ENCODE results near the gene AMHR2.

Gene AMHR2

DNA sequence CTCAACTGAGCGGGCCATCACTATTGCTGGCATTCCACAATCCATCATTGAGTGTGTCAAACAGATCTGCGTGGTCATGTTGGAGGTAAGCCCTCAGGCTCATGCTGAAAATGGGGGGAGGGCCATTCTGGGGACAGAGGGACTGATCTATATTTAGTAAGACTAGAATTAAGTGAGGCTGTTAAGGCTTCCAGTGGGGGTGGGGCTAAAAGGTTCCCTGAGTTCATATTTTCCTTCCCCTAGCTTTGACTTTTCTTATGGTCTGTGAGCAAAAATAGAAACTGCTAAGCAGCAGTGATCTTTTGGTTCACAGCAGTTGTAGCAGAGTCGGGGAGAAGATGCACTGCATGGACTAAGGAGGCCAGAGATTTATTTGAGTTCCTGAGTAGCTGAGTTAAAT lies 37.4 kb downstream of the AMHR2 start:
- TF ChIP-seq, protein P1, sequence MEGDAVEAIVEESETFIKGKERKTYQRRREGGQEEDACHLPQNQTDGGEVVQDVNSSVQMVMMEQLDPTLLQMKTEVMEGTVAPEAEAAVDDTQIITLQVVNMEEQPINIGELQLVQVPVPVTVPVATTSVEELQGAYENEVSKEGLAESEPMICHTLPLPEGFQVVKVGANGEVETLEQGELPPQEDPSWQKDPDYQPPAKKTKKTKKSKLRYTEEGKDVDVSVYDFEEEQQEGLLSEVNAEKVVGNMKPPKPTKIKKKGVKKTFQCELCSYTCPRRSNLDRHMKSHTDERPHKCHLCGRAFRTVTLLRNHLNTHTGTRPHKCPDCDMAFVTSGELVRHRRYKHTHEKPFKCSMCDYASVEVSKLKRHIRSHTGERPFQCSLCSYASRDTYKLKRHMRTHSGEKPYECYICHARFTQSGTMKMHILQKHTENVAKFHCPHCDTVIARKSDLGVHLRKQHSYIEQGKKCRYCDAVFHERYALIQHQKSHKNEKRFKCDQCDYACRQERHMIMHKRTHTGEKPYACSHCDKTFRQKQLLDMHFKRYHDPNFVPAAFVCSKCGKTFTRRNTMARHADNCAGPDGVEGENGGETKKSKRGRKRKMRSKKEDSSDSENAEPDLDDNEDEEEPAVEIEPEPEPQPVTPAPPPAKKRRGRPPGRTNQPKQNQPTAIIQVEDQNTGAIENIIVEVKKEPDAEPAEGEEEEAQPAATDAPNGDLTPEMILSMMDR (IDR thresholded peaks at IDR 0.05; ENCODE audit: control insufficient read depth, insufficient read depth, low read depth, low read length, missing control alignments), result no peak
- no peak overlapping the region for H3K4me3 ChIP-seq (ENCODE audit: control insufficient read depth, low read depth, low read length)
- DNase-seq (ENCODE audit: low read depth), result no peak

DNA sequence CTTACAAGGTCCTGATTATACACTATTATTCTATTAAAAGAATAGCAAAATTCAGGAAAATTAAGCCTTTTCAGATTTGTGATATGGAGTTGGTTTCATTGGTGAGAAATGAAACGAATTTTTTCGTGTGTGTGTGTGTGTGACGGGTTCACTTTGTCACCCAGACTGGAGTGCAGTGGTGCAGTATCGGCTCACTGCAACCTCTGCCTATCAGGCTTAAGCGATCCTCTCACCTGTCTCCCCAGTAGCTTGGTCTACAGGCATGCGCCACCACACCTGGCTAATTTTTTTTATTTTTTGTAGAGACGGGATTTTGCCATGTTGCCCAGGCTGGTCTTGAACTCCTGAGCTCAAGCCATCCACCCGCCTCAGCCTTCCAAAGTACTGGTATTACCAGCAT lies 37.9 kb downstream of the AMHR2 start:
- TF ChIP-seq, protein P1 (IDR thresholded peaks at IDR 0.05; ENCODE audit: control insufficient read depth, insufficient read depth, low read depth, low read length, missing control alignments), result no peak
- no peak for DNase-seq (ENCODE audit: low read depth)
- no peak overlapping the region for H3K4me3 ChIP-seq (ENCODE audit: control insufficient read depth, low read depth, low read length)

DNA sequence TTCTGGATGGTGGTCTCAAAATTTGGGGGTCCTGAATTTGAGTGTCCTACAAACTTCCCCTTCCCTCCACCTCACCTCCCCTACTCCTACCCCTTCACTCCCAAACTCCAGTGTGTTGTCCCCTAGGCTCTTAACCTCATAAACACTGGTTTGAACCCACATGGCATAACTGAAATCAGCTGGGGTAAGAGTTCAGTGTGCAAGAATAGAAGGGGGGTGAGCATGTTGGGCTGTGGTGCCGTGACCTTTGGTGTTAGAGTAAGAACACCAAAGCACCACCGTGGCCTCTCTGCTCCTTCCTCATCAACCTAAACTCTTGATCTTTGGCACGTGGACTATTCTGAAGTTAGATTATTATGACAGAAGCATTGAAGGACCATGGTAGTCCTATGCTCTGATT lies 39.3 kb downstream of the AMHR2 start:
- H3K4me3 ChIP-seq (ENCODE audit: control insufficient read depth, low read depth, low read length), result no peak overlapping the region
- no peak for DNase-seq (ENCODE audit: low read depth)
- TF ChIP-seq, protein P1 (IDR thresholded peaks at IDR 0.05; ENCODE audit: control insufficient read depth, insufficient read depth, low read depth, low read length, missing control alignments), result no peak

DNA sequence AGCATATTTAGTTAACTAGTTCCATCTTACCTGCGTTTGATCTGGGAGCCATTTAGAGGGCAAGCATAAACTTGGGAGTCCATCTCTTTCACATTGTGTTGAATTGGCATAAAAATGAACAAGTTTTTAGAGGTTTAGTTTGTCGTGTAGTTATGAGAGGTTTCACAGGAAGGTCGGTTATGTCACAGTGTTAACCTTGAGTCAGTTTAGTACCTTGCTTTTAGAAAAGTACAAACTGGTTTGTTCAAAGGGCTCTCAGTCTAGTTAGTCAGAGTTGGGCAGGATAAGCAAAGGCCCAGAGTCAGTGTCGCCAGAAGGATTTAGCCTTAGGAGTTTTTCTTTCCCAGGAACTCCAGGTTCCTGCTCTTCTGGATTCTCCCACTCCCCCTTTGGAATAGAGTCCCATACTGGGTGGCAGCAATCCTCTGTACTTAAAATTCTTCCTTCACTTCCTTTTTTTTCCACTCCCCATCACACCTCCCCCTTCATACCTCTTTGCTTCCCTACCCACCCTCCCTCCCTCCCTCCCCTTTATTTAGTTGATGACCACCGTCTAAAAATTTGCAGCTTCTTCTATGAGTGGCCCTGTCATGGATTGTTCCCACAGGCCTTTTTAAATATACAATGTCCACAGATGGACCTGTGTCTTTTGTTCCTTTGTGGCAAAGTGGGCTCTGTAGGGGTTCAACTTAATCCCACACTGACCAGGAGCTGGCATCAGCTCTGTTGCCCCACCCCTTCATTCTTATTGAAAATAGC lies 40.3 kb downstream of the AMHR2 start:
- H3K4me3 ChIP-seq (ENCODE audit: control insufficient read depth, low read depth, low read length), result no peak overlapping the region
- TF ChIP-seq, protein P1 (IDR thresholded peaks at IDR 0.05; ENCODE audit: control insufficient read depth, insufficient read depth, low read depth, low read length, missing control alignments), result no peak
- no peak for DNase-seq (ENCODE audit: low read depth)

DNA sequence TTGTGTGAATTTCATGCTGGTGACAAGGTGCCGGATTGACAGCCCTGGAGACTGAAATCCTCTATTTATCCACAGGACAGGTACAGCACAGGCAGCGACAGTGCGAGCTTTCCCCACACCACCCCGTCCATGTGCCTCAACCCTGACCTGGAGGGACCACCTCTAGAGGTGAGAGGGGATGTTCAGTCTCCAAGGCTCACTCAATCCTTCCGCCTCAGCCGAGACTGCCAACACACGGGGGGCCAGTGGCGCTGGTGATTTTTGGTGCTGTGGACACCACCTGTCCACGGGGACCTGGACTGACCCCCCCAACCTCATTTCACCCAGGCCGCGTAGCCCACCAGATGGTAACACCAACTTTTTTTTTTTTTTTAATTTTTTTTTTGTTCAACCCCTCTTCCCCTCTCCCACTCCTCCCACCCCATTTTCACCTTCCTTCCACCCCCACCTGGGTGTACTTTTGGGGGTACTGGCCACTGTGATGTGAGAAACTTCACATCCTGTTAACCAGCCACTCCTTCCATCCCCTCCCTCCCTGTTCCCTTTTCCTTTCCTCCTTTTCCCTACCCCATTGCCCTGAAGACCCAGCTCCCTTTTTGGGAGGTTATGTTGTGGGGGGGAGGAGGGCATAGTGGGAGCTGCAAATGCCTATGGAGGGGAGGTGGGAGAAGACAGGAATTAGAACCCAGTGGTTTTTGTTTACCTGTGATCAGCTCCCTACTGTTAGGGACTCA lies 41.2 kb downstream of the AMHR2 start:
- no peak overlapping the region for H3K4me3 ChIP-seq (ENCODE audit: control insufficient read depth, low read depth, low read length)

DNA sequence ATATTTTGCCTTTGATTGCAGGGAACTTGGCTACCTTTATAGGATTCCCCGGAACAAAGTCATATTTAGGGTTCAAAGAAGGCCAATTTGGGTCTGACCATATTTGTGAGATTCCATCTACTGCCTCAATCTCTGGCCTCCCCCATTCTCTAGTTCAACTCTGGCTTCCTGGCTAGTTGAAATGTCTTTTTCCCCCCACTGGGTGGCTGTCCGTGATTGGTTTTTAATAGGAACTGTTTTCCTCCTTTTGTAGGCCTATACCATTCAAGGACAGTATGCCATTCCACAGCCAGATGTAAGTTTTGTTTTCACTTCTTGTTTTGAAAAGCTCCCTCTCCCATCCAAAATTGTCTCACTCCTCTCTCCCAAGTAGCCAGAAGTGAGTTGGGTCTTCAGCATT lies 42.0 kb downstream of the AMHR2 start:
- TF ChIP-seq, protein P1 (IDR thresholded peaks at IDR 0.05; ENCODE audit: control insufficient read depth, insufficient read depth, low read depth, low read length, missing control alignments), result peak; percentile 10
- no peak overlapping the region for H3K4me3 ChIP-seq (ENCODE audit: control insufficient read depth, low read depth, low read length)
- DNase-seq (ENCODE audit: low read depth), result no peak

More for the DNA sequence above, 41.2 kb downstream of the AMHR2 start:
- DNase-seq (ENCODE audit: low read depth), result no peak
- TF ChIP-seq, protein P1 (IDR thresholded peaks at IDR 0.05; ENCODE audit: control insufficient read depth, insufficient read depth, low read depth, low read length, missing control alignments), result no peak

Measured in AG09309 (cell line).